ENCODE results near the gene SND1. TPM values are rescaled to one million over a fixed set of nuclear protein-coding genes. Genes with fewer than 3 reads are reported as not detected.

SND1 gene
- total and polyA plus RNA-seq, 10 donors: 61.7 to 173 (median 116) TPM

DNA sequence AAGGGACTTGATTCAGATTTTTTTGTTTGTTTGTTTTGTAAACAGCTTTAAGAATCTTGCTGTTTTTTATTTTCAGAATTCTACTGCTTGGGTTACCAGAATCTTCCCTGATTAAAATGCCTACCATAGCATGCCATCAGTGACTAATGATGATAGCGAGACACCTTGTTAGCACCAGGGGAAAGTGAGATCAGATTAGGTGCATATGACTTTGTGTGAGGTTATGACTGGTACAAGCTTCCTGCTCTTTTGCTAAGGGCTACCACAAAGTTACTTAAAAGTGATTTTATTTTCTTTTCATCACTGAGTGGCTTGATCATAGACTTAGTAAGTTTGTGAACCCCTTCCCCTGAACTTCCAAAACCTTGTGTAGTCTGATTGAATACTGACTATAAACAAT is 93.5 kb downstream of the SND1 start:
- no peak overlapping the region for H3K27ac ChIP-seq
- DNase-seq: no peak
- H3K36me3 ChIP-seq: peaks cover 0 to 31% (median 0%) of the 10 kb centered on the region in 6 donors
- H3K27me3 ChIP-seq (replicated peaks in 1 of 7): no peaks in the 10 kb centered on the region
- intact Hi-C loops (cut with DNase I; ENCODE audit: low total_unique reads): no loop called here
- H3K4me1 ChIP-seq: peaks cover 0 to under 1% (median 0%) of the 10 kb centered on the region in 6 donors
- H3K9me3 ChIP-seq: no peaks in the 10 kb centered on the region
- no peak for TF ChIP-seq POLR2AphosphoS5 (IDR thresholded peaks at IDR 0.05)
- no peak for TF ChIP-seq POLR2A (IDR thresholded peaks at IDR 0.05)
- TF ChIP-seq, protein P1, sequence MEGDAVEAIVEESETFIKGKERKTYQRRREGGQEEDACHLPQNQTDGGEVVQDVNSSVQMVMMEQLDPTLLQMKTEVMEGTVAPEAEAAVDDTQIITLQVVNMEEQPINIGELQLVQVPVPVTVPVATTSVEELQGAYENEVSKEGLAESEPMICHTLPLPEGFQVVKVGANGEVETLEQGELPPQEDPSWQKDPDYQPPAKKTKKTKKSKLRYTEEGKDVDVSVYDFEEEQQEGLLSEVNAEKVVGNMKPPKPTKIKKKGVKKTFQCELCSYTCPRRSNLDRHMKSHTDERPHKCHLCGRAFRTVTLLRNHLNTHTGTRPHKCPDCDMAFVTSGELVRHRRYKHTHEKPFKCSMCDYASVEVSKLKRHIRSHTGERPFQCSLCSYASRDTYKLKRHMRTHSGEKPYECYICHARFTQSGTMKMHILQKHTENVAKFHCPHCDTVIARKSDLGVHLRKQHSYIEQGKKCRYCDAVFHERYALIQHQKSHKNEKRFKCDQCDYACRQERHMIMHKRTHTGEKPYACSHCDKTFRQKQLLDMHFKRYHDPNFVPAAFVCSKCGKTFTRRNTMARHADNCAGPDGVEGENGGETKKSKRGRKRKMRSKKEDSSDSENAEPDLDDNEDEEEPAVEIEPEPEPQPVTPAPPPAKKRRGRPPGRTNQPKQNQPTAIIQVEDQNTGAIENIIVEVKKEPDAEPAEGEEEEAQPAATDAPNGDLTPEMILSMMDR (IDR thresholded peaks at IDR 0.05 in 8 of 11, conservative IDR thresholded peaks at IDR 0.05 in 3 of 11): no peak
- 75 to 84% (median 79%) methylated on average over 1 of the region's 1 CpG for WGBS, 5 donors
- H3K4me3 ChIP-seq: no peak overlapping the region

DNA sequence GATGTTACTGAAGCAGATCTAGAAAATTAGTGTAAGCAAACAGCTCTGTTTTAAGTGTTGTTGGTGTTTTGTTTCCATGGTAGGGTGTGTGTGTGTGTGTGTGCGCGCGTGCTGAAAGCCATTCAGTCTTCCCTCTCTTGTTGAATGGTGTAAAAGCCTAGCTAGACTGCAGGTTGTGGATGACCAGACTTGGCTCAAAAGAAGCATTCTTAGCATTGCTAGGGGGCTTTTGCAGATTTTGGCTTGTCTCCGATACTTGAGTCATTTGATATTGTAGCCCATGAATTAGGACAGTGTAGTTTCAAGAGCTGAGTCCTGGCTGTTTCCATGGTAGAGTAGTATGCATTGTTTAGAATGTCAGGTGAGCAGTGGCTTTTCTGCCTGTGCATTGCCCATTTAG is 99.1 kb downstream of the SND1 start:
- WGBS, 5 donors: 94 to 98% (median 96%) methylated on average over 4 of the region's 4 CpGs
- no peaks in the 10 kb centered on the region for H3K27me3 ChIP-seq (replicated peaks in 1 of 7)
- no peaks in the 10 kb centered on the region for H3K9me3 ChIP-seq
- peaks cover 0 to 53% (median 14%) of the 10 kb centered on the region in 6 donors for H3K4me1 ChIP-seq
- no peak overlapping the region for H3K27ac ChIP-seq
- H3K36me3 ChIP-seq: peaks cover 0 to 19% (median 0%) of the 10 kb centered on the region in 6 donors
- no peak overlapping the region for H3K4me3 ChIP-seq
- no peak for DNase-seq
- TF ChIP-seq POLR2AphosphoS5 (IDR thresholded peaks at IDR 0.05) (no peak), POLR2A (IDR thresholded peaks at IDR 0.05) (no peak)
- TF ChIP-seq, protein P1 (IDR thresholded peaks at IDR 0.05 in 8 of 11, conservative IDR thresholded peaks at IDR 0.05 in 3 of 11): no peak
- intact Hi-C loops (cut with DNase I; ENCODE audit: low total_unique reads): no loop called here

DNA sequence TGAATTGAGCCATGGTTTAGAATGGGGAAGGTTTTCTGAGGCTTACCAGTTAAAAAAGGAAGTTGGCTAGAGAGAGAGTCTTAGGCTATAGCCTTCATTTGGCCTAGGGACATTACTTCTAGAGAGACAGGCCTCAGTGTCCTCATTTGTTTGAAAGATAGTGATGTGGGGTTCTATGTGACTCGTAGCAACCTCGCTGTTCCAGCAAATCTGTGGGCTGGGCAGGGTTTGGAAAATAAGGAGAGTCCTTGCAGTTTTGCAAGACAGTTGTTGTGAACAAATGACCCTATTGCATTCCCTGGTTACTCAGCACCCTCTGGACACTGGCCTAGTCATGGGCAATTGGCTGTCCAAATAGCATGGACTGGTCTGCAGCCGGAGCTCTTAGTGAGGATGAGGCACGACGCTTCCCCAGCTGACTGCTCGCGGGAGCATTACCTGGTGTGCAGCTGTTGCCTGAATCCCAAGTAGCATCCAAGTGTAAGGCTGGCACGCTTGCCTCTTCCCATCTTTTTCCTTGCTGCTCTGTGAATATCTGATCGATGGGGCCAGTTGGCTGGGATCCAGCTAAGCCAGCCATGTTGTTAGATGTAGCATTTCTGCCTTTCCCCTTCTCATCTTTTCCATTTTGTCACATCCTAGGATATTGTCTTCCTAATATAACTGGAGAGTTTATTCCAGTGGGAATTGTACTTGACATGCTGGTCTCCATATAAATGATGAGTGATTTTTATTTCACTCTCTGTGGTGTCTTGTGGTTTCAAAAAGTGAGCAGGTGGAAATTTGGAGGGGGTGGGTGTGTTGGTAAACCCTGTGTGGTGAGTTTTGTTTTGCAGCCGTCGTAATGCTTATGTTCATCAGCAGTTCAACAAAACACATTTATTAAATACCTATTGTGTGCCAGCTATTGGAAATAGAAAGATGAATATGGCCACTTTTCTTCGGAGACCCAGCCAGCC is 99.8 kb downstream of the SND1 start:
- peaks cover 0 to 19% (median 0%) of the 10 kb centered on the region in 6 donors for H3K36me3 ChIP-seq
- H3K27ac ChIP-seq: no peak overlapping the region
- no peaks in the 10 kb centered on the region for H3K27me3 ChIP-seq (replicated peaks in 1 of 7)
- DNase-seq: no peak
- no peak for TF ChIP-seq POLR2A (IDR thresholded peaks at IDR 0.05)
- TF ChIP-seq, protein P1 (IDR thresholded peaks at IDR 0.05 in 8 of 11, conservative IDR thresholded peaks at IDR 0.05 in 3 of 11): no peak
- TF ChIP-seq POLR2AphosphoS5 (IDR thresholded peaks at IDR 0.05): no peak
- no peak overlapping the region for H3K4me3 ChIP-seq
- 91 to 95% (median 94%) methylated on average over 12 of the region's 12 CpGs for WGBS, 5 donors
- intact Hi-C loops (cut with DNase I; ENCODE audit: low total_unique reads): no loop called here
- H3K4me1 ChIP-seq: peaks cover 0 to 53% (median 14%) of the 10 kb centered on the region in 6 donors
- H3K9me3 ChIP-seq: no peaks in the 10 kb centered on the region

DNA sequence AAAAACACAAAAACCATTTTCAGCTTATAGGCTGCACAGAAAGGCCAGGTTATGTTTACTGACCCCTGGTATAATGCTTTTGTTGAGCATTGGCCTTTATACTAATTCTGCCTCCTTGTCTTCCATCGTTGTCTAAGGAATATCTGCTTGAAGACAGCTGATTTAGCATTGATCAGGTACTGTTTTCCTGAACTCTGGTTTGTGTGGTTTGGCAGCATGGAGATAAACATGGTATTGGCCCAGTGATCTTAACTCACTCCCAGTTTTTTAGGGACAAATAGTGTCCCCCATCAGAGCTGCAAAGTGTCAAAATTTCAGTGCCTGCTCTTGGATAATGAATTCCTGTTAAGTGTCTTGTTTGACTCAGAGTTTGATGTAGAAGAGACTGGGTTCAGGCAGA is 100.8 kb downstream of the SND1 start:
- Histone ChIP-seq H3K9me3 (no peaks in the 10 kb centered on the region), H3K4me1 (peaks cover 0 to 53% (median 14%) of the 10 kb centered on the region in 6 donors), H3K27me3 (replicated peaks in 1 of 7) (no peaks in the 10 kb centered on the region), H3K27ac (no peak overlapping the region), H3K36me3 (peaks cover 0 to 10% (median 0%) of the 10 kb centered on the region in 6 donors), H3K4me3 (no peak overlapping the region)
- intact Hi-C loops (cut with DNase I; ENCODE audit: low total_unique reads): no loop called here
- no peak for DNase-seq
- no peak for TF ChIP-seq POLR2A (IDR thresholded peaks at IDR 0.05)
- no peak for TF ChIP-seq POLR2AphosphoS5 (IDR thresholded peaks at IDR 0.05)
- TF ChIP-seq, protein P1 (IDR thresholded peaks at IDR 0.05 in 8 of 11, conservative IDR thresholded peaks at IDR 0.05 in 3 of 11): no peak
- 89 to 100% (median 93%) methylated on average over 1 of the region's 1 CpG for WGBS, 5 donors
